GM12873 (cell line): ENCODE measurements around the gene SCRN2.

Source experiments
- TF ChIP-seq, protein P1 (sequence below): IDR thresholded peaks from 2 replicates; pipeline ENCODE4 v1.5.1; 2012; ENCODE audit warnings: low read depth, mild to moderate bottlenecking, moderate library complexity, low read length, control low read depth; ENCODE audit not compliant: insufficient read depth; ENCODE audit errors: missing control alignments

The SCRN2 gene

GRCh38 chr17:47806026-47806912, 34.8 kb downstream of the SCRN2 start:
- TF ChIP-seq, protein P1, sequence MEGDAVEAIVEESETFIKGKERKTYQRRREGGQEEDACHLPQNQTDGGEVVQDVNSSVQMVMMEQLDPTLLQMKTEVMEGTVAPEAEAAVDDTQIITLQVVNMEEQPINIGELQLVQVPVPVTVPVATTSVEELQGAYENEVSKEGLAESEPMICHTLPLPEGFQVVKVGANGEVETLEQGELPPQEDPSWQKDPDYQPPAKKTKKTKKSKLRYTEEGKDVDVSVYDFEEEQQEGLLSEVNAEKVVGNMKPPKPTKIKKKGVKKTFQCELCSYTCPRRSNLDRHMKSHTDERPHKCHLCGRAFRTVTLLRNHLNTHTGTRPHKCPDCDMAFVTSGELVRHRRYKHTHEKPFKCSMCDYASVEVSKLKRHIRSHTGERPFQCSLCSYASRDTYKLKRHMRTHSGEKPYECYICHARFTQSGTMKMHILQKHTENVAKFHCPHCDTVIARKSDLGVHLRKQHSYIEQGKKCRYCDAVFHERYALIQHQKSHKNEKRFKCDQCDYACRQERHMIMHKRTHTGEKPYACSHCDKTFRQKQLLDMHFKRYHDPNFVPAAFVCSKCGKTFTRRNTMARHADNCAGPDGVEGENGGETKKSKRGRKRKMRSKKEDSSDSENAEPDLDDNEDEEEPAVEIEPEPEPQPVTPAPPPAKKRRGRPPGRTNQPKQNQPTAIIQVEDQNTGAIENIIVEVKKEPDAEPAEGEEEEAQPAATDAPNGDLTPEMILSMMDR = no peak

DNA sequence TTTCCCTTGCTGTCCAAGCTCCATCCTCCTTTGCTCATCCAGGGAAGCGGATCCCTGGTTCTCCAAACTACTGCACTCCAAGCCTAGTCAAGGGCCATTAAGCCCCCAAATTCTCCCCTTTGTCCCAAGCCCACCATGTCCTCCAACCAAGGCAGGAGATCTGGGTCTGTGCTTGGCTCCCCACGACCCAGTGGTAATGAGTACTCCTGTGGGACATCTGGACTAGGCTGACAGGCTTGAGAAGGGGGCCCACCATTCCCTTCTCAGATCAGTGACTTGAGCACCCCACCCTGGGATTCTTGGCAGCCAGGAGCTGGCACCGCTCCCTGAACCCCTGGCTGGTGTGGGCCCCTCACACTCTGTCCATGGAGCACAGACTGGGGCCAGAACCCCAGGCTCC, 36.6 kb downstream of the SCRN2 start:
- TF ChIP-seq, protein P1 = no peak

DNA sequence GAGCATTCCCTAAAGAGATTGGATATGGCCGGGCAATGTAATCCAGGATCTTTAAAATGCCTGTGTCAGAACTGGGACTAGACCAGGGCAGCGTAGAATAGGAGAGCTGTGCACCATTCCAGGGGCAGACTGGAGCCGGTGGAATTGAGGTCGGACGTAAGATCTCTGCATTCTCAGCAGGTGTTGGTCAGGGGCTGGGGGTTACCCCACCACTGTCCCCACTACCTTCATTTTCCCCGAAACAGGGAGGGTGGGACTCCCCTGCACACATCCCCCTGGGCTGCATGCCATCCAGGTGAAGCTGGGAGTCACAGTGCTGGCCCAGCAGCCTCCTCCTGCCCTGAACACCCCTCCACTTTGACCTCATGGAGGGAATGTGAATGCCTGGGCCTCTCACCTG, 37.3 kb downstream of the SCRN2 start:
- TF ChIP-seq, protein P1 = no peak

GRCh38 chr17:47803201-47803600, 37.9 kb downstream of the SCRN2 start:
- TF ChIP-seq, protein P1 = no peak

- TF ChIP-seq, protein P1 = peak; percentile 85
Measured at GRCh38 chr17:47802341-47803022, 38.6 kb downstream of the SCRN2 start.

GRCh38 chr17:47801906-47802305, 39.2 kb downstream of the SCRN2 start:
- TF ChIP-seq, protein P1 = no peak

DNA sequence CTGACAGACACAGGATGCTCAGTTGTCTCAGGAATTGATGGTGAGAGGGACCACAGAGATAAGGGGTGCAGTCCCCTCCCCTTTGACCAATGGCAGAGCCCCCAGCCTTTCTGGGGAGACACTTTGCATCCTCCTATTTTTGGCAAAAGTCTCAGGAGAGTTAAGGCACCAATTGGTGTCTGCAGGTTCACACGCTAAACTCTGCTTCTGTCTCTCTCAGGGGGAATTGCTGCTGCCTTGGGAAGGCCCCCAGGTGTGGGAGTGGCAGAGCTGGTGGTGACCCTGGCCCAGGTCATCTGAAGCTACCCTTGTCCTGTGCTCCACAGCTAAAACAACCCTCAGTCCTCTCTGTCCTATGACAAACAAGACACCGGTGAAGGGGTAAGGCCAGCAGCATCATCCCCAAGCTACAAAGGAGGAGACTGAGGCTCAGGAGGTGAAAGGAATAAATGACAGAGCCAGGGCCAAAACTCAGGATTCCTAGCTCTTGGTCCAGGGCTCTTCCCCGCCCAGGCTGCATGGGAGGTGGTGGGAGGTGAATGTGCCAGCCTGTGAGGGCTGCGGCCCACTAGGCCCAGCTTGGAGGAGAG, 39.8 kb downstream of the SCRN2 start:
- TF ChIP-seq, protein P1 = no peak
